Esophagus squamous epithelium (tissue), 5 donors: ENCODE data around the gene OCA2. TPM values are rescaled to one million over a fixed set of nuclear protein-coding genes. Genes with fewer than 3 reads are reported as not detected.

ENCODE experiments used
- DNase-seq: peaks from one replicate; lab custom pipeline; 2025; lab: John Stamatoyannopoulos, UW
- H3K27ac ChIP-seq, 4 donors: fragments of 200-600 bp; sonication (generic); one replicate each; pipeline ENCODE4 v1.5.1; 2016 to 2019; ENCODE audit warnings: mild to moderate bottlenecking in 1 of 4
- H3K27me3 ChIP-seq, 4 donors: fragments of 200-600 bp; sonication (generic); 1 replicate in 3 of 4; 2 replicates in 1 of 4; pipeline versions ENCODE4 v1.5.1 to v1.6.0; 2017 to 2021; ENCODE audit warnings: antibody characterized with exemption in 1 of 4
- H3K36me3 ChIP-seq, 3 donors: fragments of 200-600 bp; sonication (generic); one replicate each; pipeline ENCODE4 v1.5.1; 2016 to 2019
- H3K4me1 ChIP-seq, 3 donors: fragments of 200-600 bp; sonication (generic); one replicate each; pipeline ENCODE4 v1.5.1; 2017 to 2019
- H3K4me3 ChIP-seq, 4 donors: fragments of 200-600 bp; sonication (generic); 1 replicate in 3 of 4; 2 replicates in 1 of 4; pipeline ENCODE4 v1.5.1; 2016 to 2019; ENCODE audit warnings: mild to moderate bottlenecking in 2 of 4, moderate library complexity in 1 of 4
- H3K9me3 ChIP-seq, 3 donors: fragments of 200-600 bp; sonication (generic); one replicate each; pipeline ENCODE4 v1.5.1; 2016 to 2019
- CTCF ChIP-seq, 6 experiments: fragments of 450-650 bp in 4 of 6; fragments of 200-600 bp in 2 of 6; sonication (generic) in 2 of 6; IDR thresholded peaks; one replicate each; pipeline ENCODE4 v1.5.1; 2016 to 2019; ENCODE audit warnings: antibody characterized with exemption in 6 of 6, mild to moderate bottlenecking in 4 of 6, moderate library complexity in 4 of 6
- POLR2A ChIP-seq, 4 donors: fragments of 450-650 bp; IDR thresholded peaks; one replicate each; pipeline ENCODE4 v1.6.1; 2017; ENCODE audit warnings: antibody characterized with exemption in 4 of 4, mild to moderate bottlenecking in 4 of 4, moderate library complexity in 3 of 4
- WGBS, 2 donors: methylation state at CpG; one replicate each; pipeline ENCODE4 v1.1.5; 2018; 5-methylcytosine and 5-hydroxymethylcytosine counted together
- intact Hi-C: fragments of 100-400 bp; cut with DNase I; formaldehyde crosslinking; loops from one replicate; pipeline ENCODE4 v1.15.0; 2022
- total RNA-seq, 4 donors: library from RNA; depleted of rRNA; stranded (reverse); fragments of >200 nt; gene quantifications; one replicate each; pipeline ENCODE4 v1.1.0, GENCODE V29; 2016
- donor health status: DM: yes; HTN: yes; CAD: no.

OCA2 gene
- total RNA-seq, 4 donors from 2014 or later = 1.7 to 5.5 (median 4.6) TPM

DNA sequence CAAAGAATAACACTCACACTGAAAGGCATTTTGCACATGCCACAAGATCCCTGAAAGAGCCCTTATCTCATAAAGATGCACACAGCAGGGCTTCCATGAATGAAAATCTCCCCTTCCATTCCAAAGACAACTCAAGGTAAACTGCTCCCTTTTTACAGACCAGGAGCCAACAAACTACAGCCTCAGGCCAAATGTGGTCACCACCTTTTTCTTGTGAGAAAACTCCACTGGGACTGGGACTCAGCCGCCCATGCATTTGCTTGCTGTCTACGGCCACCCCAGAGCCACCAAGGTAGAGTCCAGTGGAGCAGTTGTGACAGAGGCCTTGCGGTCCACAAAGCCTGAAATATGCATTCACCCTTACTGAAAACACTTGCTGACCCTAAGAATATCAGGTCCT, 334.8 kb downstream of the OCA2 start:
- no peak overlapping the region for H3K27ac ChIP-seq
- H3K9me3 ChIP-seq = peaks cover 0 to 13% (median 0%) of the 10 kb centered on the region in 3 donors
- H3K36me3 ChIP-seq = no peaks in the 10 kb centered on the region
- intact Hi-C loops = no loop called here
- no peaks in the 10 kb centered on the region for H3K27me3 ChIP-seq
- H3K4me3 ChIP-seq = no peak overlapping the region
- H3K4me1 ChIP-seq = no peaks in the 10 kb centered on the region
- DNase-seq = no peak
- WGBS, 2 donors = 100% methylated on average over 2 of the region's 3 CpGs; no CpG with 5 or more reads in 1 of the 2 donors
- TF ChIP-seq CTCF (IDR thresholded peaks at IDR 0.05) (no peak), POLR2A (IDR thresholded peaks at IDR 0.05) (no peak)

- Histone ChIP-seq H3K4me1 (no peaks in the 10 kb centered on the region), H3K9me3 (peaks cover 0 to 13% (median 0%) of the 10 kb centered on the region in 3 donors), H3K36me3 (no peaks in the 10 kb centered on the region), H3K27me3 (no peaks in the 10 kb centered on the region), H3K27ac (no peak overlapping the region), H3K4me3 (no peak overlapping the region)
- intact Hi-C loops = no loop called here
- WGBS, 2 donors = 89 to 94% methylated on average over 3 of the region's 3 CpGs
- TF ChIP-seq CTCF (IDR thresholded peaks at IDR 0.05) = no peak
- TF ChIP-seq POLR2A (IDR thresholded peaks at IDR 0.05) = no peak
- no peak for DNase-seq
Measured at GRCh38 chr15:27763514-27763913, 335.6 kb downstream of the OCA2 start.

DNA sequence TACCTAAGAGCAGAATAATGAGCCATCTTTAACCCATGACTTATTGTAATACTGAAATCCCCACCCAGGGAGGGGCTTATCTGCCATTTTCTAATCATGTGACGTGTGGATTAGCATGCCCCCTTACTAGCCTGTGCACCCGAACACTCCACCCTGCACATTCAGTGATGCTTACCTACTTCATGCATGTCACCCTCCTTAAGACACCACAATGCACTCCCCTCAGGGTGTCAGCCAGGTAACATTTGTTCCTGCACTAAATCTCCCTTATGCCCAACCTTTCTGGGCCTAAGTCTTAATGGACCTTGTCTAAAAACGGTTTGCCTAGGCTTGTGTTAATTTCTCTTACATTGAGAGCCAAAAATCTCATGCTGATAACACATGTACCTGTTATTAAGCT, 336.6 kb downstream of the OCA2 start:
- Histone ChIP-seq H3K4me1 (no peaks in the 10 kb centered on the region), H3K36me3 (no peaks in the 10 kb centered on the region), H3K27me3 (no peaks in the 10 kb centered on the region), H3K4me3 (no peak overlapping the region), H3K27ac (no peak overlapping the region), H3K9me3 (peaks cover 0 to 8% (median 0%) of the 10 kb centered on the region in 3 donors)
- WGBS, 2 donors = 78 to 79% methylated on average over 3 of the region's 3 CpGs
- DNase-seq = no peak
- intact Hi-C loops = no loop called here
- TF ChIP-seq CTCF (IDR thresholded peaks at IDR 0.05) (no peak), POLR2A (IDR thresholded peaks at IDR 0.05) (no peak)

DNA sequence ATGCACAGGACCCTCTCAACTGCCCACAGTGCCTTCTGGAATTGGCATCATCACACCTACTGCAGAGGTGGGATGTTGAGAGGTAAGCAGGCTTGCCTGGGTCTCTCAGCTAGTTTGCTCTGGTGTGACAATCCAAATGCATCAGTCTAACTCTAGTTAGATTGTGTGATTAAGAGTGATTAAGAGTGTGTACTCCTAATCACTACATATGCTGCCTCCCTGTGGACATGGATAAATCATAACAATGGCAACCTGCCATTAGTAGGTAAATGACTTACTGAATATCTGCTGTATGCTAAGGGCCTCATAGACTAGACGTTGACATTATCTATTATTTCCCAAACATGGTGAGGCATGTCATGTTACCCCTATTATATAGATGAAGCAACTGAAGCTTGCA, 342.1 kb downstream of the OCA2 start:
- Histone ChIP-seq H3K36me3 (no peaks in the 10 kb centered on the region), H3K4me1 (no peaks in the 10 kb centered on the region), H3K9me3 (no peaks in the 10 kb centered on the region), H3K27ac (no peak overlapping the region), H3K27me3 (no peaks in the 10 kb centered on the region), H3K4me3 (no peak overlapping the region)
- peak in 1 of 6 experiments; percentile 30 for TF ChIP-seq CTCF (IDR thresholded peaks at IDR 0.05)
- no peak for TF ChIP-seq POLR2A (IDR thresholded peaks at IDR 0.05)
- DNase-seq = no peak
- 60 to 63% methylated on average over 1 of the region's 1 CpG for whole genome bisulfite sequencing, 2 donors
- intact Hi-C loops = no loop called here

DNA sequence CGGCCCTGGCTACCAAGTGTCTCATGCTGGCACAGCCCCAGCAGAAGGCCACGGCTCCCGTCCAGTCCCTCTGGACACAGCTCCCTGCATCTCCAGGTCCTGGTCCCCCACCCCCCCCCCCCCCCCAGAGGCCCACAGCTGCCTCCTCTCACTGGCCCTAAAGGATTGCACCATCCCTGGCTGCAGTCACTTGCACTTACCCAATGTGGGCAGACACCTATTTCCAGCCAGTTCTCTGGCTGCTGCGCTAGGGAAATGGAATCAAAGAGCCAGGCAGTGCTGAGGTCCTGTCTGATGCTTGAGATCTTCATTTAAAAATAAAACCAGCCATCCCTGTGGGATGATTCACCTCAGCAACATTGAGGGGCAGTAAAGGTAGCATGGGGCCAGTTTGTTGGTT, 346.4 kb downstream of the OCA2 start:
- intact Hi-C loops = no loop called here
- H3K9me3 ChIP-seq = no peaks in the 10 kb centered on the region

More for the DNA sequence above, 346.4 kb downstream of the OCA2 start:
- Histone ChIP-seq H3K27ac (no peak overlapping the region), H3K27me3 (no peaks in the 10 kb centered on the region), H3K4me1 (no peaks in the 10 kb centered on the region), H3K36me3 (no peaks in the 10 kb centered on the region), H3K4me3 (no peak overlapping the region)
- DNase-seq = no peak
- 74 to 100% methylated on average over 1 to 2 of the region's 4 CpGs for WGBS, 2 donors
- no peak for TF ChIP-seq CTCF (IDR thresholded peaks at IDR 0.05)
- TF ChIP-seq POLR2A (IDR thresholded peaks at IDR 0.05) = no peak
